ENCODE measurements around the gene PRDM2. TPM values are rescaled to one million over a fixed set of nuclear protein-coding genes. Genes with fewer than 3 reads are reported as not detected.

Gene PRDM2
- total and polyA plus RNA-seq, 2 experiments from 2014 or later: 11.5 to 18.6 TPM

GRCh38 chr1:13786541-13786940, 86.6 kb downstream of the PRDM2 start:
- peaks cover 63% of the 10 kb centered on the region for H3K79me2 ChIP-seq
- 95% methylated on average over 10 of the region's 10 CpGs for WGBS (ENCODE audit: low lambda C conversion rate, missing lambda C conversion rate)
- no peaks in the 10 kb centered on the region for H3K9me3 ChIP-seq (ENCODE audit: low read depth)
- peaks cover 8% of the 10 kb centered on the region for H3K4me1 ChIP-seq (ENCODE audit: insufficient read depth)
- H4K20me1 ChIP-seq (ENCODE audit: insufficient read depth, poor library complexity, severe bottlenecking): peaks cover 31% of the 10 kb centered on the region
- H2AFZ ChIP-seq: no peak overlapping the region
- H3K4me3 ChIP-seq: no peak overlapping the region
- no peak for DNase-seq (ENCODE audit: low spot score)
- no peaks in the 10 kb centered on the region for H3K36me3 ChIP-seq (replicated peaks; ENCODE audit: insufficient read depth, low read depth)
- H3K27me3 ChIP-seq: no peaks in the 10 kb centered on the region
- H3K27ac ChIP-seq: no peak overlapping the region
- TF ChIP-seq EZH2 (IDR thresholded peaks at IDR 0.05; ENCODE audit: borderline replicate concordance) (no peak), EZH2phosphoT487 (IDR thresholded peaks at IDR 0.05; ENCODE audit: low read depth, severe bottlenecking, unreplicated experiment) (no peak)
- TF ChIP-seq, protein P1, sequence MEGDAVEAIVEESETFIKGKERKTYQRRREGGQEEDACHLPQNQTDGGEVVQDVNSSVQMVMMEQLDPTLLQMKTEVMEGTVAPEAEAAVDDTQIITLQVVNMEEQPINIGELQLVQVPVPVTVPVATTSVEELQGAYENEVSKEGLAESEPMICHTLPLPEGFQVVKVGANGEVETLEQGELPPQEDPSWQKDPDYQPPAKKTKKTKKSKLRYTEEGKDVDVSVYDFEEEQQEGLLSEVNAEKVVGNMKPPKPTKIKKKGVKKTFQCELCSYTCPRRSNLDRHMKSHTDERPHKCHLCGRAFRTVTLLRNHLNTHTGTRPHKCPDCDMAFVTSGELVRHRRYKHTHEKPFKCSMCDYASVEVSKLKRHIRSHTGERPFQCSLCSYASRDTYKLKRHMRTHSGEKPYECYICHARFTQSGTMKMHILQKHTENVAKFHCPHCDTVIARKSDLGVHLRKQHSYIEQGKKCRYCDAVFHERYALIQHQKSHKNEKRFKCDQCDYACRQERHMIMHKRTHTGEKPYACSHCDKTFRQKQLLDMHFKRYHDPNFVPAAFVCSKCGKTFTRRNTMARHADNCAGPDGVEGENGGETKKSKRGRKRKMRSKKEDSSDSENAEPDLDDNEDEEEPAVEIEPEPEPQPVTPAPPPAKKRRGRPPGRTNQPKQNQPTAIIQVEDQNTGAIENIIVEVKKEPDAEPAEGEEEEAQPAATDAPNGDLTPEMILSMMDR (IDR thresholded peaks at IDR 0.05; ENCODE audit: poor library complexity): no peak
- H3K9me2 ChIP-seq (replicated peaks; ENCODE audit: insufficient read depth): no peaks in the 10 kb centered on the region
- H3K4me2 ChIP-seq: no peak overlapping the region

GRCh38 chr1:13788795-13789194, 88.8 kb downstream of the PRDM2 start:
- Histone ChIP-seq H4K20me1 (ENCODE audit: insufficient read depth, poor library complexity, severe bottlenecking) (peaks cover 29% of the 10 kb centered on the region), H3K36me3 (replicated peaks; ENCODE audit: insufficient read depth, low read depth) (no peaks in the 10 kb centered on the region), H3K4me2 (no peak overlapping the region), H3K27ac (no peak overlapping the region), H3K9me3 (ENCODE audit: low read depth) (no peaks in the 10 kb centered on the region), H3K9me2 (replicated peaks; ENCODE audit: insufficient read depth) (no peaks in the 10 kb centered on the region), H3K4me3 (no peak overlapping the region), H2AFZ (no peak overlapping the region), H3K4me1 (ENCODE audit: insufficient read depth) (peaks cover 8% of the 10 kb centered on the region), H3K27me3 (no peaks in the 10 kb centered on the region), H3K79me2 (peaks cover 49% of the 10 kb centered on the region)
- 98% methylated on average over 6 of the region's 6 CpGs for WGBS (ENCODE audit: low lambda C conversion rate, missing lambda C conversion rate)
- DNase-seq (ENCODE audit: low spot score): no peak
- TF ChIP-seq EZH2phosphoT487 (IDR thresholded peaks at IDR 0.05; ENCODE audit: low read depth, severe bottlenecking, unreplicated experiment): no peak
- TF ChIP-seq, protein P1 (IDR thresholded peaks at IDR 0.05; ENCODE audit: poor library complexity): no peak
- no peak for TF ChIP-seq EZH2 (IDR thresholded peaks at IDR 0.05; ENCODE audit: borderline replicate concordance)

DNA sequence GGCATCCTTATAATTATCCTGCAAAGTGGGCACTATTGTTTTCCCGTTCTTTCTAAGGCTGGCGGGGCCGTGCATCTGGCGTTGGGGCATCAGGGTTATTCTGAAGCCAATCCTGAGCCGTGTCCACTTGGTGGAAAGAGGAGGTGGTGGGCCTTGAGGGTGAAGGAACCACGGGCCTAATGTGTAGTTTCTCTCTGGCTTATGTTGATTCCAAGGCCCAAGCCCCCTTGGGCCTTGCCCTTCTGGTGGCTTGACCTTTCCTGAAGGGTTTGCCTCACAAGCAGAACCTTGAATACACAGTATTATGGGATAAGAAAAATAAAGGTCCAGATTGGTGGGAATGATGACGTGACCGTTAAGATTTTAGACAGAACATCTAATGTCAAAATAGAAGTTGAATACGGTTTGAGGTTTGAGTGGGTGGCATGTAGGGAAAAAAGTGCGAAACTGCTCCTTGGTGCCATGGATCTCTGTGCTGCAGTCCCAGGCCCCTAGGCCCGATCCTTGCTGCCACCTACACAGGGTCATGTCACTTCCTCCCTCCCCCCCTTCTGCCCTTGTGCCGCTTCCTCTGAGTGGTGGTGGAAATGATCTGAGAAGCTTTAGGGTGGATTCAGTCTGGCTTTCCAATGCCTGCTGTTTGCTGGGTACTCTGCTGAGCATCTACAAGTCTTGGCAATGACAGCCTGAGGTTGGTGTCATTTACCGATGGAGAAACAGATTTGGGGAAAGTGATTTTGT, 90.5 kb downstream of the PRDM2 start:
- no peaks in the 10 kb centered on the region for H3K27me3 ChIP-seq
- no peak overlapping the region for H2AFZ ChIP-seq
- peaks cover 48% of the 10 kb centered on the region for H3K79me2 ChIP-seq
- WGBS (ENCODE audit: low lambda C conversion rate, missing lambda C conversion rate): 96% methylated on average over 13 of the region's 13 CpGs
- TF ChIP-seq, protein P1 (IDR thresholded peaks at IDR 0.05; ENCODE audit: poor library complexity): no peak
- TF ChIP-seq EZH2phosphoT487 (IDR thresholded peaks at IDR 0.05; ENCODE audit: low read depth, severe bottlenecking, unreplicated experiment) (no peak), EZH2 (IDR thresholded peaks at IDR 0.05; ENCODE audit: borderline replicate concordance) (no peak)
- H3K4me2 ChIP-seq: no peak overlapping the region
- no peaks in the 10 kb centered on the region for H3K36me3 ChIP-seq (replicated peaks; ENCODE audit: insufficient read depth, low read depth)
- no peak overlapping the region for H3K27ac ChIP-seq
- no peak for DNase-seq (ENCODE audit: low spot score)
- no peaks in the 10 kb centered on the region for H3K4me1 ChIP-seq (ENCODE audit: insufficient read depth)
- peaks cover 14% of the 10 kb centered on the region for H4K20me1 ChIP-seq (ENCODE audit: insufficient read depth, poor library complexity, severe bottlenecking)
- no peak overlapping the region for H3K4me3 ChIP-seq
- no peaks in the 10 kb centered on the region for H3K9me2 ChIP-seq (replicated peaks; ENCODE audit: insufficient read depth)
- no peaks in the 10 kb centered on the region for H3K9me3 ChIP-seq (ENCODE audit: low read depth)
